Activated CD4-positive, CD25-positive, alpha-beta regulatory T cell treated with anti-CD3 and anti-CD28 coated beads, Interleukin-2, amount 50 U/mL, for 72 hours (primary cell): ENCODE measurements around the gene AOPEP.
A peak's percentile ranks its signal among the peaks of the same experiment; 100 is the strongest.

Experiments
- DNase-seq: peaks from one replicate; pipeline ENCODE4 v3.0.0; 2021

AOPEP gene, protein sequence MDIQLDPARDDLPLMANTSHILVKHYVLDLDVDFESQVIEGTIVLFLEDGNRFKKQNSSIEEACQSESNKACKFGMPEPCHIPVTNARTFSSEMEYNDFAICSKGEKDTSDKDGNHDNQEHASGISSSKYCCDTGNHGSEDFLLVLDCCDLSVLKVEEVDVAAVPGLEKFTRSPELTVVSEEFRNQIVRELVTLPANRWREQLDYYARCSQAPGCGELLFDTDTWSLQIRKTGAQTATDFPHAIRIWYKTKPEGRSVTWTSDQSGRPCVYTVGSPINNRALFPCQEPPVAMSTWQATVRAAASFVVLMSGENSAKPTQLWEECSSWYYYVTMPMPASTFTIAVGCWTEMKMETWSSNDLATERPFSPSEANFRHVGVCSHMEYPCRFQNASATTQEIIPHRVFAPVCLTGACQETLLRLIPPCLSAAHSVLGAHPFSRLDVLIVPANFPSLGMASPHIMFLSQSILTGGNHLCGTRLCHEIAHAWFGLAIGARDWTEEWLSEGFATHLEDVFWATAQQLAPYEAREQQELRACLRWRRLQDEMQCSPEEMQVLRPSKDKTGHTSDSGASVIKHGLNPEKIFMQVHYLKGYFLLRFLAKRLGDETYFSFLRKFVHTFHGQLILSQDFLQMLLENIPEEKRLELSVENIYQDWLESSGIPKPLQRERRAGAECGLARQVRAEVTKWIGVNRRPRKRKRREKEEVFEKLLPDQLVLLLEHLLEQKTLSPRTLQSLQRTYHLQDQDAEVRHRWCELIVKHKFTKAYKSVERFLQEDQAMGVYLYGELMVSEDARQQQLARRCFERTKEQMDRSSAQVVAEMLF

DNA sequence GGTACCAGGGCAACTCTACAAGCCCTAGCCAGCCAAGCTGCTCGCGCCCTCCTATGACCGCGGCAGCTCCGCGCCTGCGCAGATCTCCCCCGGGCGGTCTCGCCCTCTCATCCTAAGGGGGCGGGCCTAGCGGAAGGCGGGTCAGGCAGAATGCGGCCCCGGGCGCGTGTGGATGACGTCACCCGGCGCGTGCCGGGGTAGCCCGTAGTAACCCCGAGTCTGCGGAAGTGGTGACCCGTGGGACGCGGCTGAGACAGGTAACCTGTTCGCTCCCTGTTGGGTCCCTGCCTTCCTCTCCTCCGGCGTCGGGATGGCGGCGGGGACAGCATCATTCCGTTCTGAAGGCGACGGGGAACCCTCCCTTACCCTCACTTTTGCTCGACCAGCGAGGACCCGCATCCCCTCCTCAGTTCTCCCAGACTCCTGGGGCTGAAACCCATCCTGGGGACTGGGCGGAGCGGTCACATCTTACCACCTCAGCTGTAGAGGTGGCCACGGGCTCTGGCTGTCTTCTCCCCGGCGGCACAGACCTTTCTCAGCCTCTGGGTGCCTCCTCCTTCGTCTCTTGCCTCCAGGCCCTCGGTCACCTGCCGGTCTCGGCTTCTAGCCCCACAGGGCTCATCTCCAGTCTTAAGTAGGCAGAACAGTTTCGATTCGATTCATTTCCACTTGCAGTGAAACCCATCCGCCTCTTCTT, at the start of gene AOPEP:
Gene AOPEP, plus strand, starts transcription at position 205 of the 697 bp plus-strand sequence. CDS start 33,085 bp downstream, outside the sequence.
- DNase-seq, result peak; percentile 100

DNA sequence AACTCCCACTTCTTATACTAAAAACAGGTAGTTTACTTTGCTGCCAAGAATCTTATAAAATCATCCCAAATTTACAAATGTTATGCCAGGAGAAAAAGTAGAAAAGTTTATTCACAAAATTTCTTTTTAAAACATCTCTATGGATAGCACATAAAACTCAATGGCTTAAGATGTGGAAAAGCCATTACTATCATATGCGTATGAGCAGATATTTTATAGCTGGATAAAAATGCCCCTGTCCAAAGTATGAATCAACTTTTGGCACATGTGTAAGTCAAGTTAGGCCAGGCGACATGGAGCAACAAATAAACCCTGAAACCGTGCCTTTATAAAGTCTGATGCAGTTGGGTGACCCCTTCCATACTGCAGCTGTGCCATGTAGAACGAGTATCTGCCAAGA, 48.6 kb upstream of the AOPEP start:
- no peak for DNase-seq

DNA sequence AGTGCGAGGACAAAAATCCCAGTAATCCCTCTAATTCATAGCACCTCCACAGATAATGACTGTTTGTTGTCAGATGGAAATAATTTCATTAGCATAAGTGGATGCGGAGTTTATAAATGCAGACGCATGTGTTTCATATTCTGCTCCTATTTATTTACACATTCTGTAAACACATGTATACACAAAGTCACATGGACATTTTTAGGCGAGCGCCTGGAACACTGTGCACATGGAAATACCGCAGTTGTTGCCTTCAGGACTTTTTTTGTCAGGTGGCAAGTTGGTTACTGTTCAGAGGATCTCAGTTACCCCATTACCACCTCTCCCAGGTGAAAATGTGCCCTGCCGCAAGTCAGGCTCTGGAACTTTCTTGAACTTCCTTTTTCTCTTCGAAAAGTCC, 46.9 kb upstream of the AOPEP start:
- DNase-seq, result no peak

DNA sequence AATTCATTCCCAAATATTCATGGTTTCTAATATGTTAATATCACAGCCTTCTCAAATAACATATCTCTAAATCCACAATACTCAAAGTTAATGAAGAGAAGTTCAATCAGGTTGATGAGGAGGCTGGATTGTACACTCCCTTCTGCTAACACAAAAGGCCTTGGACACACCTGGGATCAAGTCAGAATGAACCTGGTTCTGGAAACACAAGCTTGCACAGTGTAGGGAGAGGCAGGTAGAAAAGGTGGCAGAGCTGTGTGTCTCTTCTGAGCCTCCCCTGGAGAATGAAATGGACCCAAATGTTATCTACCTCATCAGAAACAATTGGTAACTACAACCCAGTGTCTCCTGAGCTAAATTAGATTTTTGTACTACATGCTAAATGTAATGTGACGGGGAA, 46.5 kb upstream of the AOPEP start:
- no peak for DNase-seq

DNA sequence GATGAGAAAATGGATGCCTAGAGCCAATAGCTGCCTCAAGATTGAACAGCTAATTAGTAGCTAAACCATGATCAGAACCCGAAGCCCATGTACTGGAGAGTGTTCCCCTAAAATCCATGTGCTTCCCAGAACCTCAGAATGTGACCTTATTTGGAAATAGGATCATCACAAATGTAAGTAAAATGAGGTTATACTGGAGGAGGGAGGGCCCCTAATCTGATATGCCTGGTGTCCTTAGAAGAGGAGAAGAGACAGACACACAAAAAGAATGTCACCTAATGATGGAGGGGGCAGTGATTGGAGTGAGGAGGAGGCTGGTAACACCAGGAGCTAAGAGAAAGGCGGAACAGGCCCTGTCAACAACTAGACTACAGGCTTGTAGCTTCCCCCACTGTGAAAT, 45.9 kb upstream of the AOPEP start:
- no peak for DNase-seq

DNA sequence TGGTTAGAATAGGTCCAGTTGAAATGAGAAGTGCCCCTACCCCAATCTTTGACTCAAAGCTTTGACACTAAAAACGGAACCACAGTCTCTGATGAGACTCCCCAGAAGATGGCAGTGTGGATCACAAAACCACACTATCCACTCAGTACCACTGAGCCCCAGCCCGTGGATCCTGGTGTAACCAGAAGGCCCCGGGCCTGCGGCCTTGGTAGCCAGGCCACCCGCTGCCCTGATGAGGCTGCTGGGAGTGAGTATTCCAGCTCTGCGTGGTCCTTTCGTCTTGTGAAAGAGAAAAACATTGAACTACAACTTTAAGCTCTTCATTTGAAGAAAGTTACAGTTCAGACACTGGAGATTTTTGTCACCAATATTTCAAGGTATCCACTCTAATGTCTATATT, 45.0 kb upstream of the AOPEP start:
- peak; percentile 36 for DNase-seq

DNA sequence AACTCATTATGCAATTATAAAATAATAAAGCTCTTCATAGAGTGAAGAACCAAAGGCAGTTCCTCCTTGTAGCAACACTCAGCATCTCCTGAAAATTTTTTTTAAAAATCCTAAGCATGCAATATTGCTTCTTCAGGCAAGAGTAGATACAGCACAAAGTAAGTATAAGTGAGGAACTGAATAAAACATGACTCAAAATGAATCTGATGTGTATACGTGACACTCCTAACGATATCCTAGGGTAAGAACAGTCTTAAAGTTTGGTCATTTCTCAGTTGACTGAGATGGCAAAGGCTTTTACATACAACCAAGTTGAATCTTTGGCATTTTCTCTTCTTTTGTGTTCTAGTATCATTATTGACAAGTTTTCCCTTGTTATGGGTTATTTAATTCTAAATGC, 41.1 kb upstream of the AOPEP start:
- DNase-seq, result no peak

DNA sequence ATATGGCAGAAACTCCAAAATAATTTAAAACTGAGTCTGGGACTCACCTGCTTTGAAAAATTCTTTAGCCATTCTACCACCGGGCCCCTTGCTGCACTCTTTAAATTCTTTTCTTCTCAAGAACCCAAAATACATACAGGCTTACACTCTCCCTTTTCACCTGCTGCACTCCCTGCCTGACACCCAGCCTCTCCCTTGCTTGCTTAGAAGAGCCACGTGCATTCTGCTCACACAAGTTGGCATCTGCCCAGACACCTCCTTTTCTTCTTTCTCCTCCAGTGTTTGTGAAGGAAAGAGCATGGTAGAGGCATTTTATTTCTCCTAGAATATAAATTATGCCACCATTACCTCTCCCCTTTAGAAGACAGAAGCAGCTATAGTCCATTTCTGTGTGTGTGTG, 39.0 kb upstream of the AOPEP start:
- DNase-seq, result no peak

DNA sequence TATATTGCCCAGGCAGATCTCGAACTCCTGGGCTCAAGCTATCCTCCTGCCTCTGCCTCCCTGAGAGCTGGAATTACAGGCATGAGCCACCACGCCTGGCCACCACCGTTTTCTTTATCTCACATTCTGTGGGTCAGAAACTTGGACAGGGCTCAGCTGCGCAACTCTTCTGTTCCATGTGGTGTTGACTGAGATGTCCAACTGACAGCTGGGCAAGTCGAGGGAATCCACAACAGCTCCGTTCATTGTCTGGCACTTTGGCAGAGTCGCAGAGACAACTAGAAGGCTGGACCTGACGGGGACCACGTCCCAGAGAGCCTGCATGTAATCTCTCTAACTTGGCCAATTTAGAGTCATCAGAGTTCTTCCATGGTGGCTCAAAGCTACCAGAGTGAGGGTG, 36.2 kb upstream of the AOPEP start:
- no peak for DNase-seq

DNA sequence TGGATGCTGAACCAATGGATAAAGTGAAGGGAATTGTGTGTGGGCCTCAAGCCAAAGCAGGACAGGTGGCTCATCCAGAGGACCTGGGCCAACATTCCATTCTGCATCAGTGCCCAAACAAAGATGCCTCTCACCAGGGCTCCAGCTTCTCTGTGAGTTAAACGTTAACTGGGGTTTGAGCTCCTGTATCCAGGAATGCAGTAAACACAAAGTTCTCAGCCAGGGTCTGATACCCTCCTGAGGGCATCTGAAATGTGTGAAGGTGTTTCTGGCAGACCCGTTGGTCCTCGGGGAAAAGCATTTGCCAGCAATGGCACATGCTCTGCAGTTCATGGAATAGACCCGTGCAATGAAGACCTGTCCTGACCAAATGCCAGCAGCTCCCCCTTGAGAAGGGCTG, 33.9 kb upstream of the AOPEP start:
- no peak for DNase-seq

DNA sequence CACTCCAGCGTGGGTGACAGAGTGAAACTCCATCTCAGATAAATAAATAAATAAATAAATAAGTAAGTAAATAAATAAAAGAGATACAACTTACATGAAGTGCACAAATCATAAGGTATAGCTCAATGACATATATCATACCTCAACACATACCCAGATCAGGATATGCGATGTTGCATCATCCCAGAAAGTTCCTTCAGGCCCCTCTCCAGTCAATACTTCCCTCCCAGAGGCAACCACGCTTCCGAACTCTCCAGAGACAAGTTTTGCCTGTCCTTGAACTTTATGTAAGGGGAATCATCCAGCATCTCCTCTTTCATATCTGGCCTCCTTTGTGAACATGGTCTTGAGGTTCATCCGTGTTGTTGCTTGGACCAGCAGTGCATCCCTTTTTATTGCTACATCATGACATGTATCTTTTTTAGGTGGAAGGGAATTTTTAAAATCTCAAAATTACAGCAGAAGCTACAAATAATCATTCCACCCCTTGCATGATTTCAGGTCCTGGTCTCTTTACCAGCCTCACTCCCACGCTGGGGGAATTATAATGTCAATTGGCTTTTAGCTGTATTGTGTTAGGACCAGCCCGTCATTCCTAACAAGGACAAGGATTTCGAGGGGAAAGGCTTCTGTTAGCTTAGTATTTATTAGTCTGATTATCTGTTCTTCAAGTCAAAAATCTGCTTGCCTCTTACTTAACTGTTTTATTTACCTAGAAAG, 32.9 kb upstream of the AOPEP start:
- DNase-seq, result no peak

DNA sequence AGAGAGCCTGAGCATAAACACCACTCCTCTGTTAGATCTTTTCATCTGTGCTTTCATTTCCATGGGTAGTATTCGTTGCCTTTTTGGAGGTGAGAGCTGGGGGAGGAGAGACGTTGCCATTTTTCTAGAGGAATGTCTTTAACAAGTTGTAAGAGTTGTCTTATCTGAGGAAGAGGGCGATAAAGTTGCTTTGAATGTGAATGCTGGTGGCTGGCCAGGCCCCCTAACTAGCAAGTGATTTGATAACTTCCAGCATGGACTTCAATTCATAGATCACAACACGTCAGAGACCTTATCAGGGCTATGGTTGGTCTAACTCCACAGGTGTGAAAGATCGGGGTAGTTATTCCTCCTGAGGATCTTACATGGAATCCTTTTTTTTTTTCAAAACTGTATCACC, 30.0 kb upstream of the AOPEP start:
- no peak for DNase-seq

DNA sequence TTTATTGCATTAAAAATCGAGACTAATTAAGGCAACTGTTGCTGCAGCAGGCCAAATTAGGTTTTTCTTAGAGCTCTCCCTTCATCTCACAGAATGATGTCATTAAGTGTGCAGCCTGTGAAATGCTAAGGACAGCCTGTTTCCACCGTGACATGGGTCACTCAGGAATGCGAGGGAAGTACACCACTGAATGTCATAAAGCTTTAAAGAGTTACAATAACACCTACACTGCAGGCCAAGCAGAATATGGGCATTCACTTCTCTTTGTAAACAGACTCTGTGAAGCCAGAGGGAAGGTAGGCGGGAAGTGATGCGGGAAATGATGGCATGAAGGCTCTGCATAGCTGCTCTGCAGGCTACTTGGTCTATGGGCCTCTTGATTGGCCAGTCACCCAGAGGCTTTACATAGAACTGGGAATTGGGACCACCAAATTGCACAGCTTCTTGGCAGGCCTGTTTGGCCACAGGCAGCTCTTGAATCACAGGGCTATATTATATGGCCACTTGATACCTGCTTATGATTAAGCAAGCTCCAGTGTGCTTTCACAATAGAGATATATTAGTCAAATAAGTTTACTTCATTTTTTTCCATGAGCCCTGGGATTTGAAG, 28.4 kb upstream of the AOPEP start:
- DNase-seq, result no peak

DNA sequence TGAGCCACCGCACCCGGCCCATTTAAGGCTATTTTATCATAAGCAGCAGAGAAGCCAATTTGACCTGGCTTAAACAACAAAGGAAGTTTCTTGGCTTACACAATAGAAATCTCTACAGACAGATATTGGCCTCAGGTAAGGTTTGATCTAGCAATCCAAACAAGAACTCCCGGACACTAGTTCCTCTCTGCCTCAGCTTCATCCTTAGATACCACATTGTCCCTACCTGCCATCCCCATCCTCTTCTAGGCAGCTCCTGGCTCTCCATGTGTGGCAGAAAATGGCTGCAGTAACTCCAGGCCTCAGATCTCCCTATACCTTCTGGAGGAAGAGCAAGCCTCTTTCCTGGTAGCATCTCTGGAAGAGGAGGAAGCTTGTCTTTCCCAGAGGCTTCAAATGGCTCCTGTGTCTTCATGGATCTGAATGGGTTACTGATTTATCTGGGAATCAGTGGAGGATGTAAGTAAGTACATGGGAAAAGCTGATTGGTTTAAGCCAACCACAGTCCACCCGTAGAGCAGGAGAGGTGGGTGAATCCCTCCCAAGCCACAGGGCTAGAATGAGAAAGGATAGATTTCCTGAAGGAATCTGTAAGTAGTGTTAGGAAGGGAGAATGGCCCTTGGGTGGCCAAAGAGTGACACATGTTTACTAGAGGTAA, 26.7 kb upstream of the AOPEP start:
- DNase-seq, result no peak

DNA sequence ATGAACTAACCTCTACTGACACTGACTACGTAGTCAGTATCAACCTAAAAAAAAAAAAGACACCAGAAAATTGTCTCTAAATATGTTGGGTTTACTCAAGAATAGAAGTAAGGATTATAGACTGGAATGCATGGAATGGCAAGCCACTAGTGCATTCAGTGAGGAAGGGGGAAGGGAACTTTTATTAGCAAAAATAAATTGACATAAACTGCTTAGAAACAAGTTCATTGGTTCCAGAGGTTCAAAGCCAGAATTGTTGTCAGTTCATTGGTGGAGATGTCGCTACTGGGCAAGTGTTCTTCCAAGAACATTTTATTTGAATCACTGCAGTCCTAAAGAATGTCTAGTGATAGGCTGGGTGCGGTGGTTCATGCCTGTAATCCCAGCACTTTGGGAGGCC, 26.1 kb upstream of the AOPEP start:
- DNase-seq, result no peak

DNA sequence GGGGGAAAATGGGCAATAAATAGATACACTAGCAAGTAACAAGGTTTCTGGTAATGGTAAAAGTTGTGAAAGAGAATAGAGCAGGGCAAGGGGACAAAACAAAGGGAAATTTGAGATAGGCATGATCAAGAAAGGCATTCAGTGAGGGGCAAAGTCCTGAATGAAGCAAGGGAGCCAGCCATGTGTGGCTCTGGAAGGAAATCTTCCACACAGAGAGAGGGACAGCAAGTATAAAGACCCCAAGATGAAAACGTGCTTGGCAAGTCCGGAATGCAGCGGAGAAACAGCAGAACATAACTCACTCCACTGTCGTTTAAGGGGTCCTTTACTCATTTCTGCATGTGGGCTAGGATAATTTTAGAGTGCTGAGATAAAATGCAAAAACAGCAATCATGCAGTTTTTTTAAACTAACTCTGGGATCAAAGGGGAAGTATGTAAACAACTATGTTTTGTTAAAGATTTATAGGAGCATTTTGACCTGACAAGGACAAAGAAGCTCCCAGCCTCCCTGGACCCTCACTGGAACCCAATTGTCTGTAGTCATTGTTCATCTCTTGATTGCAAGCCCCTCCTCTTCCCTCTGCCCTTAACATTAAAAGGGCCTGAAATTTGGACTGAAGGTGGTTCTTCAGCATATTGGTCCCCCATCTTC, 22.9 kb upstream of the AOPEP start:
- DNase-seq, result no peak

DNA sequence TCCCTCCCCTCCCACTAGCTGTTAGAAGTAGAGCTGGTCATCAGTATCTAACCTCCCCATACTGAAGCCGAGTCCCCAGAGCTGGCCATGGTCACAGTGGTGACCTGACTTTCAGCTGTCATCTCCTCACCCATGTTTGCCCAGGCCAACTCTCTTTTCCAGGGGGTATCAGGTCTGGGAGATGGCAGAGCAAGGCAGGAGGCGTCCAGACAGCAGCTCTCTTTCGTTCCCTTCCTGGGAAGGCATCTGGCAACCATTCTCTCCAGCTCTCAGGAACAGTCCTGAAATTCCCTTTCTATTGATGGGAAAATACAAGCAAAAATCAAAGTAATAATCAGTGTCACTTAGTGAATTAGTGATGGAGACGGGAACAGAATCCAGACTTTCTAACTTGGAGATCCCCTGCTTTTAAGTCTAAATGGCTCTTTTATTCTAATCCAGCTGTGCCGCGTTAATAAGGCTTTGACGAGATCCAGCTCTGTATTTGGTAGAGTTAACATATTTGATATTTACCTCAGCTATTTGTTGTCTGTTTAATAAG, 21.3 kb upstream of the AOPEP start:
- no peak for DNase-seq

DNA sequence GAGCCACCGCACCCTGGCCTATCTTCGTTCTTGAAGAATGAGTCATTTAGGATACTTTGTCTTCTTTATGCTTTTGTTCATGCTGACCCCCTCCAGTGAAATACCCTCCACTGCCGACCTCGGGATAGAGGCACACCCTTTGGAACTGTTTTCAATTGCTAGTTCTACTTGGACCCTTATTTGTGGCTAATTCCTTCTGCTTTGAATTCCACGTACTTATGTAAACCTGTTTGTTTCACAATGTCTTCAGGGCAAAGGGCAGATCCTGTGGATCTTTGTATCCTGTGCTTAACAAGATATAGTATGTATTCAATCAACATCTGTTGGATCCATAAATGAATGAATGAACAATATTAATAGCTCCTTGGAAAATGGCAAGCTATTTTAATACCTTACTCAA, 19.6 kb upstream of the AOPEP start:
- no peak for DNase-seq

DNA sequence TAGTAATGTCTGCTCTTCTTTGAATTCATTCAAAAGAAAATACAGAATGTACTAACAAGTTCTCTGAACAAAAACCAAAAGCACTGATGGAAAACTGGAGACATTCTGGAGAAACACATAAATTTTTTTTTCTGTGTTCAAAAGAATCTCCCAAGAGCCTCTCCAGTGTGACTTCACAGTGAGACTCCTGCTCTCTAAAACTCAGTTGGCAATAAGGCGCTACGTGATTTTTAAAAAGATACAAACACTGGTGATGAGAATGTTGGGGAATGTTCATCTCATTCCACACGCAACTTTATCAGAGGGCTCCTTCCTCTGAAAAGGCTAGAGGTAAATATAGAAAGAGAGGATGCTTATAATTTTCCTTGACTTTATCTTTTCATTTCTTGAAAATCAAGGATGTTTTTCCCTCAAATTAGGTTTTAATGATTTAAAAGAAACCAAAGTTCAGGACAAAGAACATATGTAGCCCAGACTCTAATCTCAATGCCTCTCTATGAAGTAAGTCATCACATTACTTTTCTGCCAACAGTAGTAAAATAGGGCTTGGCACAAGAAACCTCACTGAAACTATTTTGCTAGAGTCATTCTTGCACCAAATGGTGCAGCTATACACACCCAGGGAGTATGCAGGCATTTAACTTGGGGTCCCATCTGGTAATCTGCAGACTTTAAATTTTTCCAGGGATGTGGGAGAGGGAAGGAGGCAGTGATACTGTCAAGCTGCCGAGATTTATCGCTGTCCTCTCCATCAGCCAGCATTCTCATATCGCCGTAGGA, 12.9 kb upstream of the AOPEP start:
- no peak for DNase-seq

DNA sequence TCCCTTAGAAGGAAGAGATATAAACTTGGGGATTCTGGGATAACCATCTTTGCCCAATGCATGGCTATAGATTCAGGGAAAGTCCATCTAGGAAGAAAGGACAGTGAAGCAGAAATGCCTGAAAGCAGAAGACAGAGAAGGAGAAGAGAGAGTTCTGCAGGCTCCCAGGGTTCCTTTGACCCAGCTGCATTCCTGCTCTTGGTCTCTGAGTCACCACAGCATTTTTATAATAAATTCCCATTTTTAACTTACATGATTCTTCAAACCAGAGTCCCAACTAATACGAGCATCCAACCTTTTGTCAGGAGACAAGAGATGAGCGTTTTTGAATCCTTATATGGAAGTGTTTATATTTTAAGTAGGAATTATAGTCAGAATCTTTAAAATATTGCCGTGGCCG, 12.0 kb upstream of the AOPEP start:
- DNase-seq, result no peak
